ENCODE results near the gene CAPS. TPM values are rescaled to one million over a fixed set of nuclear protein-coding genes. Genes with fewer than 3 reads are reported as not detected.

The CAPS gene
- total RNA-seq, 2 donors from 2014 or later = 18.7 to 38.6 TPM

DNA sequence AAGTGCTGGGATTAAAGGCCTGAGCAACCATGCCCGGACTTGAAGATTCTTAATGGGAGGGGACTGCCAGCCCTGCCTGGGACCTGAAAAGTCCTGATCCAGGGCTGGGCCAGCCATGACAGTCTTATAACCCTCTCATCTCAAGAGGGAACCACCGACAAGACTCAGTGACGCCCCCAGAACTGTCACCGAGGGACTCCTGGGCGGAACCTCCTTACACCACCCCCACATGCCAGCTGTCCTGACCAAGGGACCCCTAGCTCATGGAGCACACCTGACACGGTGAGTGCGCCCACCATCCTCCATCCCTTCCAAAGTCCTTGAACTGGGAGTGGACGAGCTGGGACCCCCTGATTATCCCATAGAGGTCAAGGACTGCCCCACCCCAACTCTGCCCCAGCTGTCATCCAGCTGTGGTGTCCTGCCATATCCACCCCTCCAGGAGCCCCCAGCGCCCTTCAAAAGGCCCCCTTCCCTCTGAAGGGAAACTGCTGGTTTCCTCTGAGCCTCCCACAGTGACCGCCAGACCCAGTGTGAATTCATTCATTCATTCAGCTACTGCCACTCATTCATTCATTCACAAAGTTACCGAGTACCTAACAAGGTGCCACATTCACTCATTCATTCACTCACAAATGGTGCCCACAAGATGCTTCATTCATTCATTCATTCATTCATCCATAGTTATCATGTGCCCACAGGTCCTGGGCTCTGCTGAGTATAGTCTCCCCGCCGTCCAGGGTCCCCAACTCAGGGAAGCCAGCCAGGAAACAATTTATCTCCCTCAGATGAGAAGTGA, 14.1 kb upstream of the CAPS start:
- intact Hi-C loops (cut with DNase I) = no loop called here
- no peaks in the 10 kb centered on the region for H3K27me3 ChIP-seq
- no peak overlapping the region for H3K4me3 ChIP-seq
- no peak for DNase-seq
- H3K9me3 ChIP-seq = no peaks in the 10 kb centered on the region
- peaks cover 13% of the 10 kb centered on the region for H3K4me1 ChIP-seq
- 85 to 87% methylated on average over 13 of the region's 13 CpGs for WGBS, 2 donors
- H3K36me3 ChIP-seq (replicated peaks in 1 of 2; ENCODE audit: insufficient read depth in 1 of 2, low read depth in 2 of 2) = peaks cover 5 to 7% of the 10 kb centered on the region in 2 donors
- no peak overlapping the region for H3K27ac ChIP-seq
- TF ChIP-seq, protein P1, sequence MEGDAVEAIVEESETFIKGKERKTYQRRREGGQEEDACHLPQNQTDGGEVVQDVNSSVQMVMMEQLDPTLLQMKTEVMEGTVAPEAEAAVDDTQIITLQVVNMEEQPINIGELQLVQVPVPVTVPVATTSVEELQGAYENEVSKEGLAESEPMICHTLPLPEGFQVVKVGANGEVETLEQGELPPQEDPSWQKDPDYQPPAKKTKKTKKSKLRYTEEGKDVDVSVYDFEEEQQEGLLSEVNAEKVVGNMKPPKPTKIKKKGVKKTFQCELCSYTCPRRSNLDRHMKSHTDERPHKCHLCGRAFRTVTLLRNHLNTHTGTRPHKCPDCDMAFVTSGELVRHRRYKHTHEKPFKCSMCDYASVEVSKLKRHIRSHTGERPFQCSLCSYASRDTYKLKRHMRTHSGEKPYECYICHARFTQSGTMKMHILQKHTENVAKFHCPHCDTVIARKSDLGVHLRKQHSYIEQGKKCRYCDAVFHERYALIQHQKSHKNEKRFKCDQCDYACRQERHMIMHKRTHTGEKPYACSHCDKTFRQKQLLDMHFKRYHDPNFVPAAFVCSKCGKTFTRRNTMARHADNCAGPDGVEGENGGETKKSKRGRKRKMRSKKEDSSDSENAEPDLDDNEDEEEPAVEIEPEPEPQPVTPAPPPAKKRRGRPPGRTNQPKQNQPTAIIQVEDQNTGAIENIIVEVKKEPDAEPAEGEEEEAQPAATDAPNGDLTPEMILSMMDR (IDR thresholded peaks at IDR 0.05) = no peak
- no peak for ATAC-seq

DNA sequence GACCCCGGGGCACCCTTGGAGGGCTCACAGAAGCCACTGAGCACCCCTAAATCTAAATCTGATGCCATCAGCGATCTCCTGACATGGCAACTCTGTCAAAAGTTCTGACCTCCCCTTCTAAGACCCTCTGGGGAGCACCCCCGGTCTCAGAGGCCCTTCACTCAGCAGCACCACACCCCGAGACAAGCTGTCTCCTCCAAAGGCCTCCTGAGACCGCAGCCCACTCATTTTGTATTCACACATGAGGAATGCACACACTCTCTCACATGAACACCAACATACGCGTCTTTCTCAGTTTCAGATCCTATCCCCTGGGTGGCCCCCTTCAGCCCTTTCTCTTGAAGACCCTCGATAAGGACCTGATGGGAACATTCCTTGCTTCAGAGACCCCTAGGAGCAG, 13.1 kb upstream of the CAPS start:
- peaks cover 24% of the 10 kb centered on the region for H3K4me1 ChIP-seq
- no peak overlapping the region for H3K4me3 ChIP-seq
- ATAC-seq = no peak
- WGBS, 2 donors = 84 to 90% methylated on average over 8 of the region's 8 CpGs
- peaks cover 2 to 7% of the 10 kb centered on the region in 2 donors for H3K36me3 ChIP-seq (replicated peaks in 1 of 2; ENCODE audit: insufficient read depth in 1 of 2, low read depth in 2 of 2)
- H3K9me3 ChIP-seq = no peaks in the 10 kb centered on the region
- no peak overlapping the region for H3K27ac ChIP-seq
- intact Hi-C loops (cut with DNase I) = no loop called here
- no peak for DNase-seq
- TF ChIP-seq, protein P1 (IDR thresholded peaks at IDR 0.05) = no peak
- TF ChIP-seq POLR2A (IDR thresholded peaks at IDR 0.05) = no peak
- no peaks in the 10 kb centered on the region for H3K27me3 ChIP-seq

DNA sequence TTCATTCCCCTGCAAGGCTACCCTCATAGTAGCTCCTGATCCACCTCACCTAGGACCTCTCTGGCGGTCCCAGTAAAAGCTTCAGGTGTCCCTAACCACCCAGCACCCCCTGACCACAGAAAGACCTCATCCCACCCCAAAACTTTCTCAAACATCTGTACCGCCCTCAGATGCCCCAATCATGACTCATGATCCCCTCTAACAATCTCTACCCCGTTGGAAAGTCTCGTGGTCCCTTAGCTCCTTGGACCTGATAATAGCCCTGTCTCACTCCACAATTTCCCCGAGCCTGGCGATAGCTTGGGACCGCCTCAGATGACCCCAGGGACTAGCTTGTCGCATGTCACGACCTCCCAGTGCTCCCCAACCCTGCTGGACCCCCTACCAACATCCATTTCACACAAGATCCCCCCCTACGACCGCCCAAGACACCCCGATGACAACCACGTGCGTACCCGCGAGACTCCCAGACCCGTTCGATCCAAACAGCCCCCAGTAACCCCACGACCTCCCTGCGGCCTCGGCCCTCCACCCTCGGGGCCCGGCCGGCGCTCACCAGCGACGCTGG, 10.9 kb upstream of the CAPS start:
- peak overlapping the region; percentile 67 to 92 (median 85) for H3K27ac ChIP-seq
- peaks cover 30% of the 10 kb centered on the region for H3K4me1 ChIP-seq
- no peak for TF ChIP-seq POLR2A (IDR thresholded peaks at IDR 0.05)
- TF ChIP-seq, protein P1 (IDR thresholded peaks at IDR 0.05) = no peak
- H3K27me3 ChIP-seq = no peaks in the 10 kb centered on the region
- H3K4me3 ChIP-seq = peak overlapping the region; percentile 39 to 56
- H3K36me3 ChIP-seq (replicated peaks in 1 of 2; ENCODE audit: insufficient read depth in 1 of 2, low read depth in 2 of 2) = no peaks in the 10 kb centered on the region
- WGBS, 2 donors = 1 to 5% methylated on average over 12 to 27 of the region's 27 CpGs
- no peaks in the 10 kb centered on the region for H3K9me3 ChIP-seq
- intact Hi-C loops (cut with DNase I) = no loop called here
- DNase-seq = no peak
- ATAC-seq = no peak

DNA sequence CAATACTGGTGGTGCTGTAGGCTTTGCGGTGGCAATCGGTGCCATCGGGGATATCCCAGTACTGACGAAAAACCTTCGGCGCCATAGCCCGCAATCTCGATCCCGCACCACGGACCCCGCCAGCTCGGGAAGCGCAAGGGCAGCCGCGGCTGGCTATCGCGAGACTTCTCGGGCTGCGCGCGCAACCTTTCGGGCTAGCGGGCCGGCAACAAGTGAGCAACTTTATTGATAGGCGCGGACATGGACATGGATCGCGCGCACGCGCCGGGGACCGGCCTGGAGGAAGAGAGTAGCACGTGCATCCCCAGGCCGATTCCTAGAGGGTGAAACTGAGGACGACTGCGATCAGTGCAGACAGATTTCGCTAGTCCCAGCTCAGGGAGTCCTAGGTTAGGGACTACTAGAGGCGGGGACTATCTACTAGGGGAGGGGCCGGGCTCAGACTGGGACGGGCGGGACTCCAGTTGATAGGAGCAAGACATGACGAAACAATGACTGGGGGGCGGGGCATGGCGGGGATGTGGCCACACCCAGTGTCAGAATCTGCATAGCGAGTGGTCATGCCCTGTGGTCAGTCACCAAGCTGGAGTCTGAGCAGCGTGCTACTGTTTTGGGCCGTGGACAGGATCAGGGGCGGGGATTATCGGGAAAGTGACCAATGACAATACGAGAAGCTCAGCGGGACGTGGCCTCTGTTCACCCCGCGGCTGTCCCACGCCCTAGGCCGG, 10.3 kb upstream of the CAPS start, which contains the start of gene NDUFA11:
TSS of gene NDUFA11 (minus strand) at position 167 of the 728 bp plus-strand sequence. CDS start at position 85, 82 bp downstream.
- Histone ChIP-seq H3K4me3 (peak within 1 kb of the TSS; percentile 39 to 56), H3K27ac (peak within 1 kb of the TSS; percentile 67 to 92 (median 85)), H3K9me3 (no peaks in the 10 kb centered on the region), H3K4me1 (peaks cover 30% of the 10 kb centered on the region), H3K27me3 (no peaks in the 10 kb centered on the region), H3K36me3 (replicated peaks in 1 of 2; ENCODE audit: insufficient read depth in 1 of 2, low read depth in 2 of 2) (no peaks in the 10 kb centered on the region)
- 0% methylated on average over 13 to 57 of the region's 57 CpGs for WGBS, 2 donors
- ATAC-seq (peak; percentile 73), DNase-seq (peak; percentile 99 to 100 (median 99))
- TF ChIP-seq POLR2A (IDR thresholded peaks at IDR 0.05) = peak in 2 of 3 donors; percentile 71 to 73
- TF ChIP-seq, protein P1 (IDR thresholded peaks at IDR 0.05) = peak in 2 of 7 experiments; percentile 4 to 11
- intact Hi-C loops (cut with DNase I) = no loop called here

All from body of pancreas (tissue), 4 donors.